ENCODE measurements around the gene EEFSEC.

GRCh38 chr3:128336337-128337156, 183.3 kb downstream of the EEFSEC start:
- TF ChIP-seq CTCF (IDR thresholded peaks at IDR 0.05; ENCODE audit: insufficient read depth, low read length) (no peak), REST (IDR thresholded peaks at IDR 0.05; ENCODE audit: insufficient replicate concordance, low read depth) (no peak), GABPA (IDR thresholded peaks at IDR 0.05; ENCODE audit: low read depth) (no peak)

Measured in HL-60 (cell line).